ENCODE results near the gene SLC17A1. TPM values are rescaled to one million over a fixed set of nuclear protein-coding genes. Genes with fewer than 3 reads are reported as not detected.

The SLC17A1 gene
- total and polyA plus RNA-seq, 2 of the 13 experiments (the other 11 are each of a cell fraction or from before 2014, with no cell fraction given): 0.09 to 2.1 TPM

DNA sequence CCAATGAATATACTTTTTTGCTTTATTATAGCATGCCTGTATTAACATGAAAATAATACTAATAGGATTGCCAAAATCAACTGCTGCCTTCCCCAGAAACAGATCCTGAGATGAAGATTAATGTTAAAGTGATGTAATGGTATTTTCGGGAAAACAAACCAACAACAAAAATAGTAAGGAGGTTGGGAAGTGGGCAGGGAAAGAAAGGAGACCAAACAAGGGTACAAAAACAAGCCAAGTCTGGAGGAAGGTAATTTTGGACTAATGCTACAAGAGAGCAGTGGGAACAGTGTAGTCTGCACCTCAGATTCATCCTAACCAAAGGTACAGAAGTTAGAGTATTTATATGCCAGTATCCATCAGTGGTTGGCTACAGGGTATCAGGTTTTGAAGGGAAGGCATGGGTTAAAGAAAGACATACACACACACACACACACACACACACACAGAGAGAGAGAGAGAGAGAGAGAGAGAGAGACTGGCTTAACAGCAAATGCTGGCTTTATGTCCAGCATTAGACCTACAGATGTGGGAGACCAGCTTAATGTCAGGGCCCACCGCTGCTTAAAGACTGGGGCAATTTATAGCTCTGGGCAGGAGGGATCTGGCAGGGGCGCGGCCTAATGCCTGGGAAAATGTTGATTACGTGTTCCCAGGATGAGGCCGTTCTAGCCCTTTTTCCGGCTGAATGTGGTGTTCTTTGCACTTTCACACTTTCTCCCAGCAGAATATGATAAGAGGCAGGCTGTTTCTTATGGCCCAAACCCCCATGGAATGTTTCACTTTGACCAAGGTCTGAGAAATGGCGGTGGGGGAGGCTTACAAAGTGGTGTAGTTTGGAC is 3.8 kb upstream of the SLC17A1 start:
- Histone ChIP-seq H3K27ac (ENCODE audit: extremely low read length, insufficient read depth, low read length) (peak overlapping the region; percentile 58), H2AFZ (ENCODE audit: low read length) (peak overlapping the region; percentile 85), H3K79me2 (ENCODE audit: insufficient read depth, low read length) (peaks cover 36% of the 10 kb centered on the region), H3K4me1 (ENCODE audit: insufficient read depth, low read length) (peaks cover 86% of the 10 kb centered on the region), H3K4me2 (ENCODE audit: low read depth, low read length) (peak overlapping the region; percentile 79), H3K27me3 (ENCODE audit: control insufficient read depth in 1 of 2, insufficient read depth in 2 of 2, low read length in 2 of 2) (no peaks in the 10 kb centered on the region; a peak in 1 of 5 replicates), H3K9ac (ENCODE audit: insufficient read depth, low read depth, low read length) (peak overlapping the region; percentile 54), H3K36me3 (replicated peaks in 1 of 2; ENCODE audit: control insufficient read depth in 1 of 2, insufficient read depth in 2 of 2, low read length in 2 of 2) (no peaks in the 10 kb centered on the region), H4K20me1 (ENCODE audit: insufficient read depth, low read length) (no peaks in the 10 kb centered on the region), H3K9me3 (ENCODE audit: low read length) (no peaks in the 10 kb centered on the region), H3K4me3 (replicated peaks in 1 of 3; ENCODE audit: insufficient read depth in 1 of 3, low read depth in 2 of 3, low read length in 3 of 3) (peak overlapping the region; percentile 32 to 62 (median 47))
- BruUV-seq (replicated peaks): no TSS peak
- FAIRE-seq: peak; percentile 49
- WGBS (ENCODE audit: low lambda C conversion rate): 7% methylated on average over 8 of the region's 8 CpGs
- ChIA-PET POLR2A (no interaction called here), CTCF (ENCODE audit: low intra/inter-chr PET ratio, low total read pairs) (no interaction called here)
- intact Hi-C loops (cut with micrococcal nuclease; ENCODE audit: unreplicated experiment): no loop called here
- ATAC-seq: peak; percentile 80
- peak; percentile 65 for DNase-seq (ENCODE audit: low spot score)
- in situ Hi-C loops (cut with HindIII; ENCODE audit: extremely low pct_ligation_motif_present, low pct_unique_long_range_greater_than_20kb): no loop called here
- TF ChIP-seq, protein P1, sequence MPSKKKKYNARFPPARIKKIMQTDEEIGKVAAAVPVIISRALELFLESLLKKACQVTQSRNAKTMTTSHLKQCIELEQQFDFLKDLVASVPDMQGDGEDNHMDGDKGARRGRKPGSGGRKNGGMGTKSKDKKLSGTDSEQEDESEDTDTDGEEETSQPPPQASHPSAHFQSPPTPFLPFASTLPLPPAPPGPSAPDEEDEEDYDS (CRISPR knock-in tag; IDR thresholded peaks at IDR 0.05): peak; percentile 79
- no peak for TF ChIP-seq MBD4 (IDR thresholded peaks at IDR 0.05; ENCODE audit: borderline replicate concordance, low read length)
- TF ChIP-seq RXRB (CRISPR knock-in tag; IDR thresholded peaks at IDR 0.05; ENCODE audit: borderline replicate concordance): peak; percentile 29; the same call in 1 of the 2 replicates
- peak; percentile 75 for TF ChIP-seq ZFX (CRISPR knock-in tag; IDR thresholded peaks at IDR 0.05; ENCODE audit: low read depth)
- TF ChIP-seq, protein P2, sequence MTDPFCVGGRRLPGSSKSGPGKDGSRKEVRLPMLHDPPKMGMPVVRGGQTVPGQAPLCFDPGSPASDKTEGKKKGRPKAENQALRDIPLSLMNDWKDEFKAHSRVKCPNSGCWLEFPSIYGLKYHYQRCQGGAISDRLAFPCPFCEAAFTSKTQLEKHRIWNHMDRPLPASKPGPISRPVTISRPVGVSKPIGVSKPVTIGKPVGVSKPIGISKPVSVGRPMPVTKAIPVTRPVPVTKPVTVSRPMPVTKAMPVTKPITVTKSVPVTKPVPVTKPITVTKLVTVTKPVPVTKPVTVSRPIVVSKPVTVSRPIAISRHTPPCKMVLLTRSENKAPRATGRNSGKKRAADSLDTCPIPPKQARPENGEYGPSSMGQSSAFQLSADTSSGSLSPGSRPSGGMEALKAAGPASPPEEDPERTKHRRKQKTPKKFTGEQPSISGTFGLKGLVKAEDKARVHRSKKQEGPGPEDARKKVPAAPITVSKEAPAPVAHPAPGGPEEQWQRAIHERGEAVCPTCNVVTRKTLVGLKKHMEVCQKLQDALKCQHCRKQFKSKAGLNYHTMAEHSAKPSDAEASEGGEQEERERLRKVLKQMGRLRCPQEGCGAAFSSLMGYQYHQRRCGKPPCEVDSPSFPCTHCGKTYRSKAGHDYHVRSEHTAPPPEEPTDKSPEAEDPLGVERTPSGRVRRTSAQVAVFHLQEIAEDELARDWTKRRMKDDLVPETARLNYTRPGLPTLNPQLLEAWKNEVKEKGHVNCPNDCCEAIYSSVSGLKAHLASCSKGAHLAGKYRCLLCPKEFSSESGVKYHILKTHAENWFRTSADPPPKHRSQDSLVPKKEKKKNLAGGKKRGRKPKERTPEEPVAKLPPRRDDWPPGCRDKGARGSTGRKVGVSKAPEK (CRISPR knock-in tag; IDR thresholded peaks at IDR 0.05; ENCODE audit: borderline replicate concordance): 0 out of 2 replicates have a peak, but pooled peaks have one; percentile 18
- no peak for TF ChIP-seq TMF1 (CRISPR knock-in tag; IDR thresholded peaks at IDR 0.05; ENCODE audit: low read depth)
- no peak for TF ChIP-seq ZNF781 (CRISPR knock-in tag; IDR thresholded peaks at IDR 0.05; ENCODE audit: borderline replicate concordance, not compliant biosample characterization)
- no peak for TF ChIP-seq ZKSCAN8 (CRISPR knock-in tag; IDR thresholded peaks at IDR 0.05; ENCODE audit: borderline replicate concordance)
- TF ChIP-seq ZBTB38 (CRISPR knock-in tag; IDR thresholded peaks at IDR 0.05): 0 out of 2 replicates have a peak, but pooled peaks have one; percentile 9
- TF ChIP-seq, protein P3, sequence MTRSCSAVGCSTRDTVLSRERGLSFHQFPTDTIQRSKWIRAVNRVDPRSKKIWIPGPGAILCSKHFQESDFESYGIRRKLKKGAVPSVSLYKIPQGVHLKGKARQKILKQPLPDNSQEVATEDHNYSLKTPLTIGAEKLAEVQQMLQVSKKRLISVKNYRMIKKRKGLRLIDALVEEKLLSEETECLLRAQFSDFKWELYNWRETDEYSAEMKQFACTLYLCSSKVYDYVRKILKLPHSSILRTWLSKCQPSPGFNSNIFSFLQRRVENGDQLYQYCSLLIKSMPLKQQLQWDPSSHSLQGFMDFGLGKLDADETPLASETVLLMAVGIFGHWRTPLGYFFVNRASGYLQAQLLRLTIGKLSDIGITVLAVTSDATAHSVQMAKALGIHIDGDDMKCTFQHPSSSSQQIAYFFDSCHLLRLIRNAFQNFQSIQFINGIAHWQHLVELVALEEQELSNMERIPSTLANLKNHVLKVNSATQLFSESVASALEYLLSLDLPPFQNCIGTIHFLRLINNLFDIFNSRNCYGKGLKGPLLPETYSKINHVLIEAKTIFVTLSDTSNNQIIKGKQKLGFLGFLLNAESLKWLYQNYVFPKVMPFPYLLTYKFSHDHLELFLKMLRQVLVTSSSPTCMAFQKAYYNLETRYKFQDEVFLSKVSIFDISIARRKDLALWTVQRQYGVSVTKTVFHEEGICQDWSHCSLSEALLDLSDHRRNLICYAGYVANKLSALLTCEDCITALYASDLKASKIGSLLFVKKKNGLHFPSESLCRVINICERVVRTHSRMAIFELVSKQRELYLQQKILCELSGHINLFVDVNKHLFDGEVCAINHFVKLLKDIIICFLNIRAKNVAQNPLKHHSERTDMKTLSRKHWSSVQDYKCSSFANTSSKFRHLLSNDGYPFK (CRISPR knock-in tag; IDR thresholded peaks at IDR 0.05; ENCODE audit: borderline replicate concordance): 0 out of 2 replicates have a peak, but pooled peaks have one; percentile 51
- no peak for TF ChIP-seq ATF7-NPFF (CRISPR knock-in tag; IDR thresholded peaks at IDR 0.05; ENCODE audit: low read depth)
- TF ChIP-seq, protein P4, sequence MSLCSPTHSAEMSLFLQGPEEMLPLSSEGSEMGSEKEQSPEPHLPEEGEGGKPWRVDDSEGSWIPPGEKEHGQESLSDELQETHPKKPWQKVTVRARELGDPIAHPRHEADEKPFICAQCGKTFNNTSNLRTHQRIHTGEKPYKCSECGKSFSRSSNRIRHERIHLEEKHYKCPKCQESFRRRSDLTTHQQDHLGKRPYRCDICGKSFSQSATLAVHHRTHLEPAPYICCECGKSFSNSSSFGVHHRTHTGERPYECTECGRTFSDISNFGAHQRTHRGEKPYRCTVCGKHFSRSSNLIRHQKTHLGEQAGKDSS (CRISPR knock-in tag; IDR thresholded peaks at IDR 0.05; ENCODE audit: borderline replicate concordance, low read depth): peak; percentile 59; the same call in 1 of the 2 replicates
- TF ChIP-seq ZNF556 (CRISPR knock-in tag; IDR thresholded peaks at IDR 0.05; ENCODE audit: borderline replicate concordance): peak; percentile 49; the same call in 1 of the 2 replicates
- no peak for TF ChIP-seq NR2F1 (CRISPR knock-in tag; IDR thresholded peaks at IDR 0.05)

All from HepG2 (cell line).